GM12891 (cell line): Measurements from ENCODE around the gene SAMHD1.

ENCODE experiments used
- PAX5 ChIP-seq: IDR thresholded peaks from 2 replicates; pipeline ENCODE4 v1.6.1; 2011; ENCODE audit warnings: low read length, moderate library complexity, mild to moderate bottlenecking; ENCODE audit not compliant: insufficient read depth, severe bottlenecking
- POLR2A ChIP-seq: IDR thresholded peaks from 2 replicates; pipeline ENCODE4 v1.6.1; 2011; ENCODE audit warnings: low read depth, low read length, control low read depth
- POLR2AphosphoS5 ChIP-seq: IDR thresholded peaks from 2 replicates; pipeline ENCODE4 v1.6.1; 2011; ENCODE audit warnings: low read depth, low read length, control low read depth
- POU2F2 ChIP-seq: IDR thresholded peaks from 2 replicates; pipeline ENCODE4 v1.6.1; 2011; ENCODE audit warnings: low read depth, mild to moderate bottlenecking, control low read depth, low read length, moderate library complexity
- SPI1 ChIP-seq: IDR thresholded peaks from 2 replicates; pipeline ENCODE4 v1.6.1; 2011; ENCODE audit warnings: low read depth, low read length, control low read depth
- TAF1 ChIP-seq: IDR thresholded peaks from 2 replicates; pipeline ENCODE4 v1.6.1; 2011; ENCODE audit warnings: low read depth, low read length, control low read depth

GRCh38 chr20:36866164-36866563 lies 85.3 kb downstream of the SAMHD1 start:
- TF ChIP-seq POLR2A (no peak), POLR2AphosphoS5 (no peak), PAX5 (no peak), SPI1 (no peak), TAF1 (no peak), POU2F2 (no peak)
